GM13977 (cell line): Measurements from ENCODE around the gene ALOX12.

Experiments
- DNase-seq: peaks from one replicate; pipeline ENCODE4 v3.0.0; 2012; ENCODE audit warnings: low spot score
- in situ Hi-C: fragments of 300-500 bp; cut with MboI; formaldehyde crosslinking; loops from one replicate; pipeline ENCODE4 v1.12.0; 2022; ENCODE audit warnings: low sequenced_read_pairs, low pct_unique_long_range_greater_than_20kb, mixed read lengths, inconsistent platforms; ENCODE audit not compliant: unreplicated experiment
- TF ChIP-seq, protein P1 (sequence below): IDR thresholded peaks from 2 replicates; pipeline ENCODE4 v1.5.1; 2012; ENCODE audit warnings: mild to moderate bottlenecking, control low read depth; ENCODE audit not compliant: insufficient read depth; ENCODE audit errors: extremely low read depth, missing control alignments

The ALOX12 gene

DNA sequence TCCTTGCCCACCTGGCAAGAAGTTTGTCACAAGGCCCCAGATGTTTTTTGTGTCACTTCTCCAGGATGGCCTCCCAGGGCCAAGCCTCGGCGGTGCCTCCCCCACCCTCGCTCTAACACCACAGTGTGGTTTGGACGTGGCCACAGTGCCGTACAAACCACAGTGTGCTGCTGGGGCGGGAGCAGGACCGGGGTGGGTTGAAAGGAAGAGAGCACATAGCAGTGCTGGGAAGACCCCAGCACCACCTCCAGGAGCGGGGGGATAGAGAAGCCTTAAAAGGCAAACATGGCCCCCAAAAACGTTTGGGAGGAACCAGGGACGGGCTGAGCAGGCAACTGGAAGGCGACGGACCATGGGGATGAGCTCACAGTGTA, 22.0 kb downstream of the ALOX12 start:
- TF ChIP-seq, protein P1, sequence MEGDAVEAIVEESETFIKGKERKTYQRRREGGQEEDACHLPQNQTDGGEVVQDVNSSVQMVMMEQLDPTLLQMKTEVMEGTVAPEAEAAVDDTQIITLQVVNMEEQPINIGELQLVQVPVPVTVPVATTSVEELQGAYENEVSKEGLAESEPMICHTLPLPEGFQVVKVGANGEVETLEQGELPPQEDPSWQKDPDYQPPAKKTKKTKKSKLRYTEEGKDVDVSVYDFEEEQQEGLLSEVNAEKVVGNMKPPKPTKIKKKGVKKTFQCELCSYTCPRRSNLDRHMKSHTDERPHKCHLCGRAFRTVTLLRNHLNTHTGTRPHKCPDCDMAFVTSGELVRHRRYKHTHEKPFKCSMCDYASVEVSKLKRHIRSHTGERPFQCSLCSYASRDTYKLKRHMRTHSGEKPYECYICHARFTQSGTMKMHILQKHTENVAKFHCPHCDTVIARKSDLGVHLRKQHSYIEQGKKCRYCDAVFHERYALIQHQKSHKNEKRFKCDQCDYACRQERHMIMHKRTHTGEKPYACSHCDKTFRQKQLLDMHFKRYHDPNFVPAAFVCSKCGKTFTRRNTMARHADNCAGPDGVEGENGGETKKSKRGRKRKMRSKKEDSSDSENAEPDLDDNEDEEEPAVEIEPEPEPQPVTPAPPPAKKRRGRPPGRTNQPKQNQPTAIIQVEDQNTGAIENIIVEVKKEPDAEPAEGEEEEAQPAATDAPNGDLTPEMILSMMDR = no peak
- DNase-seq = no peak
- in situ Hi-C loops = no loop called here

- TF ChIP-seq, protein P1 = no peak
- in situ Hi-C loops = no loop called here
- no peak for DNase-seq
Measured at GRCh38 chr17:7018331-7018964, 22.6 kb downstream of the ALOX12 start.

DNA sequence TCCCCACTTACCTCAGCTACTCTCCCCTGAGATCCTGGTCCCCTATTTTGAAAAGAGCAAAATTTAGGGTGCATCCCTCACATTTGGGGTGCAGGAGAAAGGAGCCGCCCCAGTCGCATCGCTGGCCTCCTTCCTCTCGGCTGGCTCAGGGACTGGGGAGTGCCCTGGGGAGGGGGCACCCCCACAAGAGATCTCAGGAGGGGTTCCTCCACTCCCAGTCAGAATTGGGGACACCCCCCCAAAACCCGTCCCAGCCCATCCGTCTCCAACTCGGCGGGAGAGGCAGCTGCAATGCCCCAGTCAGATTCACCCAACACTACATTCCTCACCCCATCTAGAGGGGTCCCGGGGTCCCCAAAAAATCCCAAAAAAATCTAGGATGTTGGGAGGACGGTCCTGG, 23.5 kb downstream of the ALOX12 start:
- in situ Hi-C loops = no loop called here
- TF ChIP-seq, protein P1 = no peak

GRCh38 chr17:7019839-7020519, 24.1 kb downstream of the ALOX12 start:
- in situ Hi-C loops = no loop called here
- no peak for DNase-seq

More for the DNA sequence above, 23.5 kb downstream of the ALOX12 start:
- DNase-seq = no peak

DNA sequence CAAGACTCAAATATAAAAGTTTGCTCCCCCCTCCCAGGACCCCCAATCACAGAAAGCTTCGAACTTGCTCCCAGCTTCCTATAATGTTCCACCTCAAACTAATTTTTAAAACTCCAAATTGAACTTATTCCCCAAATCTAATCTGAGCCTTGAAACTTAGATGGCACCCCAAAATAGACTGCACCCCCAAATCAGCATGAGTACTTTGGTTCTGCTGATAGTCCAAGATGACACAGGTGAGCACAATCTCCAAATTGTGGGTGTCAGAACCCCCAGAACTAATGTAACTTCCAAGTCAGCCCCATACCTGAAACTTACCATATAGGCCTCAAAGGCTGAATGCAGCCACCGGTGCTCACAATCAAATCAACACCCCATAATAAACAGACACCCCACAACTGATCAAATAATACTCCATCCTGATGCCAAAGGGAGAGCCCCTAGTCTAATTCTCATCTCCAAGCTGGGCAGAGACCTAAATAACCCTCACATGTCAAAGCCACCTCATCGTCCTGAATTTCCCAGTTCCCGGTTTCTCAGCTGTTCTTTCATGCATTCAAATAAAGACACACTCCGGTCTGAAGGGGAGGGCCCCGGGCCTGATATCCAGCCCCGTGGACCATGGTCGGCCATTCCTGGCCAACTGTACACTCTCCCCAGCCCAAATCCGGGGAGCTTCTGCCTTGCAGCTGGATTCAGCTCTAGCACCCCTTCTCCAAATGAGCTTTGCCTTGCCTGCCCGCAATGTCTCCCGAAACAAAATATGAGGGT, 25.2 kb downstream of the ALOX12 start:
- TF ChIP-seq, protein P1 = no peak
- DNase-seq = no peak

More at GRCh38 chr17:7019839-7020519, 24.1 kb downstream of the ALOX12 start:
- TF ChIP-seq, protein P1 = no peak

DNA sequence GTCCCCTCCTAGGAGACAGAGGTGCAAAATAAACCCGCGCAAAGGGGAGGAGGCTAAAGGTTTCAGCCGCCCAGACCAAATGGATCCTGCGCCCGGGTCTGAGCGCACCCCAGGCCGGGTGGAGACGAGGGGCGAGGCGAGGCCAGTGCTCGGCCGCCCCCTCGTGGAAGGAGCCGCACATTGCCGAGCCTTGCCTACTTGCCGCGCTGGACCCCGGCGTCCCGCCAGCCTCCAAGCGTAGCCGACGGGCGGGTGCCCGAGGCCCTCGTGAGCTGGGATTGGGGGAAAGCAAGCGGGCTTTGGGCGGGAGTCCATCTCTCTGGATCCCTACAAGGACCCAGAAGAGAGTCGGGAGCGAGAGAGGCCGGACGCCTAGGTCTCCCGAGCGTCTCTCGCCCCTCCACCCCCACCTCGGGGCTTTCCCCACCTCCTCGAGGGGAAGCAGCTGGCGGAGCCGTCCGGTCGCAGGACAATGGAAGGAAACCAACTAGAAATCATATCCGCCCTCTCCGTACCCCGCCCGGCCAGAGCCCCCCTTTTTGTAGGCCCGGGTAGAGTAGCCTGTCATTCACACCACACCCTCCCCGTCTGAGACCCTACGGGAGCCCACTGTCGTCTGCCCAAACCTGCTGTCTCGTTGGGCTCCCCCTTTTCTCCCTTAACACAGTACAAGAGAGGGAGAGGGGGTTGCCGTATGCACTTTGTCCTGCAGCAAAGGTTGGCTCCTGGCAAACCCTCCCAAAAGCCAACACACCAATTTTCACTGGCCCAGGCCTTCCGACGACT, 26.3 kb downstream of the ALOX12 start:
- TF ChIP-seq, protein P1 = peak; percentile 95
- in situ Hi-C loops = no loop called here
- peak; percentile 91 for DNase-seq

More for the DNA sequence above, 25.2 kb downstream of the ALOX12 start:
- in situ Hi-C loops = no loop called here
